C1 segment of cervical spinal cord (tissue), 14 donors: ENCODE results near the gene MCHR1.

Experiments used
- DNase-seq, 14 donors: peaks; one replicate each; lab custom pipeline; 2025; lab: John Stamatoyannopoulos, UW

The MCHR1 gene

DNA sequence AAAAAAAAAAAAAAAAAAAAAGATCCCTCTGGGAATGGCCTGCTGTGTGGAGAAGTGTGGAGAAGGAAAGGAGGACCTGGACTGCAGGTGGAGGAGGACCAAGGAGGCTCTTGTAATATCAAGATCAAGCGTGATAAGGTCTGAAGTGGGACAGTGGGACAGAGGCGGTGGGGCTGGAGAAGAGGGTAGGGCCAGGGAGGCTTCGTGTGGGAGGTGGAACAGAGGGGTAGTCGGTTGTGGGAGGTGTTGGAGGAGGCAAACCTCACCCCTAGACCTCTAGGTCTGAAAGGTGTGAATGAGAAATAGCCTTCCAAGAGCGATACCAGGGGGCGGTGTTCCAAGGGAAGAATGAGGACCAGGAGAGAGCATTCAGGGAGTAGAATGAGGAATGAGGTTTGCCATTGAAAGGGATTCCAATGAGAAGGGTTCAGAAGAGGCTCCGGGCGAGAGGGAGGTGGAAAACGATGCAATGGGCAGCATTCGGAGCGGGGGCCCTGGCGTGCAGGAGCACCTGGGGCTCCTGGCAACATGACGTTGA lies 44.2 kb downstream of the MCHR1 start:
- no peak for DNase-seq

- DNase-seq, result no peak
Measured at GRCh38 chr22:40726514-40726913, 47.2 kb downstream of the MCHR1 start.

DNA sequence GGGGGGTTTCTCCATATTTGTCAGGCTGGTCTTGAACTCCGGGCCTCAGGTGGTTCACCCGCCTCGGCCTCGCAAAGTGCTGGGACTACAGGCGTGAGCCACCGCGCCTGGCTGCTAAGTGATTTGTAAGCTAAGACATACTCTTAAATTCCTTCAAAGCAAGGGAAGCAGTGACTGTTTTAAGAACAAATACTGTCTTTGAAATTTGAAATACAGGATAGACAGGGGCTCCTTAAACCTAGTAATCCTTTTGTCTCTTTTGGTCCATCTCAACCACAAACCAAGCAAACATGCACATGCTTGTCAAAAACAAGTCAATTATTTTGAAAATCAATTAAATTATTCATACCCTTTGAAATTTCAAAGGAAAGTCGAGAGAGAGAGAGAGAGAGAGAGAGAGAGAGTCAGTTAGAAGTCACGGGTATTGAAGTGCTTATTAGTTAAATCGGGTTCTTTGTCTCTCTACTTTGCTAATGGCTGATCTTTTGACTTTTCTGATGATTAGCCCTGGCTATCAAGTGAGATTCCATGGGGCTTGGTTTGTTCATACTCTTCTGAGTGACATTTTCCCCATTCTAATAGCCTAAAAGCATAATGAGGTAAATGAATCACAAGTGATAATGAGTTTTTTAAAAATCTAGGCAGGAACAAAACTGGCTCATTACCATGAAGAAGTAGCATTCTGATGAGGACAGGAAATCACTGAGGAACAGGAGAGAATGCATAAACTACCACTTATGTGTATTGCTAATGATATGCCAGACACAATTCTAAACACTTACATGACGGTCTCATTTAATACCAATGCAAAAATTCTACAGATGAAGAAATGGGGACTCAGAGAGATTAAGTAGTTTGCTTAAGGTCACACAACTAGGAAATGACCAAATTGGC lies 48.0 kb downstream of the MCHR1 start:
- no peak for DNase-seq

GRCh38 chr22:40727964-40728615 lies 48.8 kb downstream of the MCHR1 start:
- DNase-seq, result no peak

- DNase-seq, result no peak
Measured at GRCh38 chr22:40728731-40729189, 49.5 kb downstream of the MCHR1 start.

- no peak for DNase-seq
Measured at GRCh38 chr22:40729284-40729683, 50.0 kb downstream of the MCHR1 start.
